Left colon (tissue), 2 donors: Measurements from ENCODE around the gene SET. TPM values are rescaled to one million over a fixed set of nuclear protein-coding genes. Genes with fewer than 3 reads are reported as not detected.

Experiments used
- ATAC-seq: fragments of 200-7000 bp; cut with Tn5 transposase; one replicate; pipeline ENCODE4 v1.9.1; 2020; ENCODE audit warnings: mild to moderate bottlenecking, moderate library complexity
- DNase-seq, 2 donors: peaks; one replicate each; pipeline ENCODE4 v3.0.0-alpha.2; 2020
- intact Hi-C, 2 donors: fragments of 100-400 bp; cut with DNase I in 1 of 2; cut with micrococcal nuclease in 1 of 2; formaldehyde crosslinking; loops; one replicate each; pipeline versions ENCODE4 v1.11.2 to v1.14.0; 2022; cut with DNase I, micrococcal nuclease
- total RNA-seq, 2 donors: library from RNA; stranded (reverse); fragmentation: NEBNext Ultra II Directional; extraction: Animal tissue kit (Norgen Biotek cat#: 25700); gene quantifications; one replicate each; pipeline ENCODE4 v1.2.1, GENCODE V29; 2021
- donor health status: DM: no; HTN: no; CAD: no.
- donor health status: DM: yes; HTN: yes; CAD: no.

The SET gene
- total RNA-seq, 2 donors from 2014 or later, result 153 to 193 TPM

- ATAC-seq, result no peak
- intact Hi-C loops, result no loop called here
- peak in 1 of 2 donors; percentile 1 for DNase-seq
These were observed 16.3 kb downstream of the SET start for GRCh38 chr9:128705051-128705965.

- intact Hi-C loops, result no loop called here
- ATAC-seq (no peak), DNase-seq (peak in 1 of 2 donors; percentile 2)
These were observed 17.0 kb downstream of the SET start for GRCh38 chr9:128706045-128706444.

GRCh38 chr9:128706671-128707381 is 17.8 kb downstream of the SET start:
- no peak for ATAC-seq
- DNase-seq, result peak in 1 of 2 donors; percentile 2

GRCh38 chr9:128707446-128707845 is 18.4 kb downstream of the SET start:
- no peak for DNase-seq
- intact Hi-C loops, result no loop called here
- no peak for ATAC-seq

More at GRCh38 chr9:128706671-128707381, 17.8 kb downstream of the SET start:
- intact Hi-C loops, result no loop called here

GRCh38 chr9:128712451-128713410 is 23.7 kb downstream of the SET start:
- intact Hi-C loops, result no loop called here
- ATAC-seq (no peak), DNase-seq (peak; percentile 1 to 21)

GRCh38 chr9:128713411-128713780 is 24.4 kb downstream of the SET start:
- no peak for ATAC-seq
- no peak for DNase-seq
- intact Hi-C loops, result no loop called here

- no peak for ATAC-seq
- intact Hi-C loops, result no loop called here
- peak; percentile 2 to 17 for DNase-seq
These were observed 25.0 kb downstream of the SET start for GRCh38 chr9:128713941-128714573.

- no peak for ATAC-seq
- peak in 1 of 2 donors; percentile 20 for DNase-seq
- intact Hi-C loops, result no loop called here
These were observed 25.8 kb downstream of the SET start for GRCh38 chr9:128714586-128715435.

- intact Hi-C loops, result no loop called here
- ATAC-seq, result no peak
- DNase-seq, result no peak
These were observed 26.4 kb downstream of the SET start for GRCh38 chr9:128715436-128715750.

- intact Hi-C loops, result no loop called here
- no peak for DNase-seq
These were observed 27.7 kb downstream of the SET start for GRCh38 chr9:128716581-128717254.

GRCh38 chr9:128718047-128718446 is 29.0 kb downstream of the SET start:
- intact Hi-C loops, result no loop called here
- ATAC-seq (no peak), DNase-seq (no peak)

More at GRCh38 chr9:128716581-128717254, 27.7 kb downstream of the SET start:
- peak; percentile 26 for ATAC-seq

- ATAC-seq (no peak), DNase-seq (no peak)
- intact Hi-C loops, result no loop called here
These were observed 29.5 kb downstream of the SET start for GRCh38 chr9:128718475-128718874.

- ATAC-seq (no peak), DNase-seq (no peak)
- intact Hi-C loops, result no loop called here
These were observed 31.0 kb downstream of the SET start for GRCh38 chr9:128719919-128720605.

GRCh38 chr9:128720841-128721486 is 31.9 kb downstream of the SET start:
- ATAC-seq, result no peak
- intact Hi-C loops, result no loop called here
- DNase-seq, result no peak

GRCh38 chr9:128721487-128722010 is 32.5 kb downstream of the SET start:
- DNase-seq (no peak), ATAC-seq (no peak)
- intact Hi-C loops, result no loop called here
